Stimulated activated CD8-positive, alpha-beta memory T cell treated with anti-CD3 and anti-CD28 coated beads, Interleukin-15, amount 100 ng/mL, for 1 hour (primary cell): Measurements from ENCODE around the gene RAMP3.
"Not testable (repeated sequence)": the region's sequence is repeated elsewhere in the genome, so short reads cannot be mapped to it uniquely, and the experiment has no call there.

Experiments
- DNase-seq: peaks from one replicate; pipeline ENCODE4 v3.0.0-alpha.2; 2020; ENCODE audit warnings: low read depth

Gene RAMP3

GRCh38 chr7:45132708-45133320 is 24.8 kb upstream of the RAMP3 start:
- no peak for DNase-seq

GRCh38 chr7:45133352-45133751 is 24.2 kb upstream of the RAMP3 start:
- no peak for DNase-seq

DNA sequence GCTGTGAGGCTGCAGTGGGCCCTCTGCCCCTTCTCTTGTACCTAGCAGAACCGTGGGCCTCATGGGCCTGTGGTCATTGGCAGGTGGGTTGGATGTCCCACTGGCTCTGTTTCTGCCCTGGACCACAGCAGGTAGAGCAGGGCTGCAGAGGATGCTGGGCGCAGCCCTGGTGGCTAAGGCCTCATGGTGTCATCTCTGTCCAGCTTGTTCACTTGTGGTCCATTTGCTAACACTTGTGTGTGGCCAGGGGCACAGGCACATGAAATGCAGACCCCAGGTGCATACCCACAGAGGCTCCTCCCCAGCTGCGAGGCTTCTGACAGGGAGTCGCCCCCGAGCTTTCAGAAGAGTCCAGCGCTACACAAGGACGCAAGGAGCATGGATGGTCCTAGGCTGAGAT is 23.7 kb upstream of the RAMP3 start:
- DNase-seq = no peak

- peak; percentile 46 for DNase-seq
These were observed 21.2 kb upstream of the RAMP3 start for GRCh38 chr7:45136106-45137060.

- no peak for DNase-seq
These were observed 18.9 kb upstream of the RAMP3 start for GRCh38 chr7:45138433-45139267.

- no peak for DNase-seq
These were observed 16.8 kb upstream of the RAMP3 start for GRCh38 chr7:45140827-45141226.

DNA sequence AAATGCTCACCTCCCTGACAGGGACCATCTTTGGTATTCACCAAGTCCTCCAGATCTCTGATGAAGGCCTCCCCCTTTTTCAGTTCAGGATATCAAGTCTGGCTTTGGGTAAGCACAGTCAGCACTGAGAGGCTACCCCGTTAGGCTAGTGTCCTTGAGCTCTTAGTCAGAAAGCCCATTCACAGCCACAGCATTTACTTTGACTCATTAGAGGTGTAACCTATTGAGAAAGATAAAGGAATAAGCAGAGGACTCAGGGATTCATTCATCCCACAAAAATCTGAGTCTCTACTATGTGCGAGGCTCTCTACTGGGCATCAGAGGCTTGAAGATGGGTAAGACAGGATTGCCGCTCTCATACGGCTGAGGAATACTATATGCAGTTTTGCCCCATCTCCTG is 14.0 kb upstream of the RAMP3 start:
- no peak for DNase-seq

- DNase-seq = no peak
These were observed 11.7 kb upstream of the RAMP3 start for GRCh38 chr7:45145881-45146280.

DNA sequence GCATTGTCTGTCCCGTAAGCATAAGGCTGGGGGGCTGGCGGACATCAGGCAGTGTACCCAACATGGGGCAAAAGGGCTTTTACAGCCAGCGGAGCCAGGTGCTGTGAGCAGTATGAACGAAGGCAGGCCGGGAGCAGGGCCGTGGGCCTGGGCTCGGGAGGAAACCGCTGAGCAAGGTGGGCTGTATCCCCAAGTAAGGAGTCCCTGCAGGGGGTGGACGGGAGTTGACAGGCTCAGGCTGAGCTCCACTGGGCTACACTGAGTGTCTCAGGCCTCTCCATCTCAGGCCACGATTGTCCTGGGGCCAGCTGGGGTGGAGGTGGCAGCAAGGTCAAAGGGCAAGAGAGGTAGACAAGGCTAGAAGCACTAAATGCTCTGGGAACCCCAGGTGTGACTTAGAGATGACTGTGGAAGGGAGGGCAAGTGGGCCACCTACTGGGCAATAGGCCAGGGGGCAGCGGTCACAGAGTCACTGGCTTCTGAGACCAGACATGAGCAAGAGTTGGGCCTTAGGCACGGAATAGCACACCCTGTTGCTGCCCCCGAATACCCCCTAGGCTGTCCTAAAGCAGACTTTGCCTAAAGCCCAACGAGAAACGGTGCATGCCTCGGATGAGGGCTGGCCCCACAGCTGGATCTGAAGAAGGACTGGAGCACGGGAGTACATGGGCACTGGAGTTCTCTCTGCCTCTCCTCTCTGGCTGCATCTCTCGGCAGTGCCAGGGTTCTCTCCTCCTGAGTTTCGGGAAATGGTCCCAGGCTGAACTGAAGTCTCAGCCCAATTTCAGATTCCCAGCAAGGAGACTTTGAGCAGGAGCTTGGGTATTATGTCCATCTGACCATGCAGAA is 10.8 kb upstream of the RAMP3 start:
- DNase-seq = no peak

GRCh38 chr7:45147858-45148652 is 9.5 kb upstream of the RAMP3 start:
- no peak for DNase-seq

DNA sequence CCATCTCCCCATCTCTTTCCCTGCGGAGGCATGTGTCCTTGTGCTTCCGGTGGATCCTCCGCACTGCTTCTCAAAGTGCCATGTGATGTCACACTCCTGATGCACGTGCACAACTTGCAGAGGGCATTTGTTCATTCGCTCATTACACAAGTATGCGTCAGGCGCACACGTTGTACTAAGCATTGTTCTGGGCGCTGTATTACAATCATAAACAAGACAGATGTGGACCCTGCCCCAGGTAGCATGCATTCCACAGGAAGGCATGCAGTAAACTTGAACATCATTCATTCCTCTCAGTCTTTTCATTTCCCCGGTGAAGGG is 9.0 kb upstream of the RAMP3 start:
- DNase-seq = no peak

DNA sequence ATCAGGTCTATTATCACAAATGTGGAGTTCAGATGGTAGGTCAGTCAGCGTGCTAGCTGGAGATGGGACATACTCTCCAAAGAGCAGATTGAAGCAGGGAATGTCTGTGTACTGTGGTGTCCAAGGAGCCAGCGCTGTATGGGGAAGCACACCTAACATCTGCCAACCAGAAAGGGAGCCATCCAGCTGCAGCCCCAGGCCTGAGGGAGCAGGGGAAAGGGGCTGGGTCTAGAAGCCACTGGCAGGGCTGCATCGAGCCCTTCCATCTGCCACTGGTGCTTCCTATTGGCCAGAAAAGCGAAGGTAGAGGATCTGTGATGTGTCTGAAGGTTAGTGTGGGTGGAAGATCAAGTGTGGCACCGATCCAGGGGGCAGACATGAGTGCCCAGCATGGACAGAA is 8.0 kb upstream of the RAMP3 start:
- no peak for DNase-seq

DNA sequence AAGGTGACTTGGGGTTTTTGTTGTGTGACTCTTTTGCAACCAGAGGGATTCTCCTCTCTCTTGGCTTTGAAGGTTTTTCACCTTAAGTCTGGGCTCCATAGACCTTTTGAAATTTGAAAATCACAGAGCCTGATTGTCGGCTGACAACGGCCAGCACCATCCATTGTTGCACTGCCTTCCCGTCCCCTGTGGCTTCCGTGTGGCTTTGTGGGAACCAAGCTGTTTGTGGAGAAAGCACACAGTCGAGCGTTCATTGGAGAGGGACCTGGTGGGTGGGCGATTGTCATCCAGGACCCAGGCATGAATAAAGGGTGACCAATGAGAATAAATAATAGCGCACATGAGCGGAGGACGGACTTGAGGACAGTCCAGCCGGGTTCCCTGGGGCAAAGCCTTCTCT is 7.4 kb upstream of the RAMP3 start:
- no peak for DNase-seq

- DNase-seq = no peak
These were observed 6.4 kb upstream of the RAMP3 start for GRCh38 chr7:45151131-45151684.

DNA sequence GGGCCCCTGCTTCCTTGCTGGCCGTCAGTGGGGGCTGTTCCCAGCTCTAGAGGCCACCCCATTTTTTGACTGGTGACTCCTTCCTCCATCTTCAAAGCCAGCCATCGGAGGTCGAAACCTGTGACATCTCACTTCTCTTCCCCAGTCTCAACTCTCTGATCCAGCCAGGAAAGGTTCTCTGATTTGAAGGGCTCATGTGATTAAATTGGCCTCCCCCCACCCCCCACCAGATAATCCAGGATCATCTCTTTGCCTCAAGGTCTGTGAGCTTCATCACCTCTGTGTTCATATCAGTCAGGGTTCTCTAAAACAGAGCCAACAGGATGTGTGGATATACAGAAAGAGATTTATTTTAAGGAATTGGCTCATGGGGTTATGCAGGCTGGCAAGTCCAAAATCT is 5.6 kb upstream of the RAMP3 start:
- no peak for DNase-seq

- no peak for DNase-seq
These were observed 4.4 kb upstream of the RAMP3 start for GRCh38 chr7:45153233-45153632.

DNA sequence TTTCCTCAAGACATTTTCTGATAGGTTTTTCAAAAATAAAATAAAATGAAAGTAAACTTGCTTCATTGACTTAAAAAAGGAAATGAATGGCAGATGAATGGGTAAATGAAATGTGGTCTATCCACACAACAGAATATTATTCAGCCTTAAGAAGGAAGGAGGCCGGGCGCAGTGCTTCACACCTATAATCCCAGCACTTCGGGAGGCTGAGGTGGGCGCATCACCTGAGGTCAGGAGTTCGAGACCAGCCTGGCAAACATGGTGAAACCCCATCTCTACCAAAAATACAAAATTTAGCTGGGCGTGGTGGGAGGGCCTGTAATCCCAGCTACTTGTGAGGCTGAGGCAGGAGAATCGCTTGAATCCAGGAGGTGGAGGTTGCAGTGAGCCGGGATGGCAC is 3.7 kb upstream of the RAMP3 start:
- not testable (repeated sequence) for DNase-seq

- no peak for DNase-seq
These were observed 2.2 kb upstream of the RAMP3 start for GRCh38 chr7:45155357-45155900.

DNA sequence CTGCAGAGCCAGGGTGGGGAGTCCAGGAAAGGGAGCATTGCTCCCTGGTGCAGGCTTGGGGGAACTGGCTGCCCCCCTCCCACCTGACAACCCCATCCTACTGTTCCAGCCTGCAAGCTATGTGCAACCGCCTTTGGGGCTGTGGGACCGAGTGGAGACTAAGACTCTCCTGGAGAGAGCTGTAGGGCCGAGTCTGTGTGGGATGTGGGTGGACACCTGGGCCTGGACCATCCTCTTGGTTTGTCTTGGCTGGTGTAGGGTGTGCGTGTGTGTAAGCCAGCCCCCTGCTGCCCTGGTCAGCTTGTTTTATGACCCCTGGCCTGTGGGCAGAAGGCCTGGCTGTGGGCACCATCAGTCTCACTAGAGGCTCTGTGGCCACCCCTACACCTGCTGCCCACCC is 1.6 kb upstream of the RAMP3 start:
- DNase-seq = no peak

GRCh38 chr7:45156516-45157272 is 897 bp upstream of the RAMP3 start:
- DNase-seq = no peak
